Keratinocyte (primary cell): ENCODE measurements around the gene LSM5. TPM values are rescaled to one million over a fixed set of nuclear protein-coding genes. Genes with fewer than 3 reads are reported as not detected.

ENCODE experiments used
- DNase-seq: peaks from one replicate; pipeline ENCODE4 v3.0.0-alpha.2; 2011; ENCODE audit warnings: low read depth, missing footprints, low spot score
- FAIRE-seq: peaks from 2 replicates; lab custom pipeline; 2011; peaks lifted over from hg19 to GRCh38; lab: Jason Lieb, UNC
- H2AFZ ChIP-seq: 2 replicates; pipeline ENCODE4 v1.6.0; 2012; ENCODE audit warnings: low read length, control low read depth, inconsistent platforms; ENCODE audit not compliant: control insufficient read depth
- H3K27ac ChIP-seq: 2 replicates; pipeline ENCODE4 v1.5.1; 2011; ENCODE audit warnings: low read length; ENCODE audit not compliant: control insufficient read depth, insufficient read depth
- H3K27me3 ChIP-seq: 3 replicates; pipeline ENCODE4 v1.6.0; 2011; ENCODE audit warnings: low read length; ENCODE audit not compliant: control insufficient read depth, insufficient read depth; ENCODE audit errors: extremely low read depth
- H3K36me3 ChIP-seq, 2 experiments: 2 replicates in 1 of 2; 3 replicates in 1 of 2; pipeline ENCODE4 v1.5.1; 2011; ENCODE audit warnings: low read length in 2 of 2, mild to moderate bottlenecking in 1 of 2; ENCODE audit not compliant: control insufficient read depth in 2 of 2, insufficient read depth in 2 of 2; ENCODE audit errors: extremely low read depth in 1 of 2
- H3K4me1 ChIP-seq: 3 replicates; pipeline ENCODE4 v1.5.1; 2011; ENCODE audit warnings: low read length; ENCODE audit not compliant: control insufficient read depth, insufficient read depth; ENCODE audit errors: extremely low read depth
- H3K4me2 ChIP-seq: 3 replicates; pipeline ENCODE4 v1.6.0; 2011; ENCODE audit warnings: low read depth, low read length; ENCODE audit not compliant: control insufficient read depth, insufficient read depth; ENCODE audit errors: extremely low read depth
- H3K4me3 ChIP-seq, 3 experiments: fragments of 200-600 bp in 1 of 3; sonication (generic) in 1 of 3; 2 replicates in 2 of 3; 3 replicates in 1 of 3; pipeline ENCODE4 v1.5.1; 2011 to 2016; ENCODE audit warnings: low read length in 3 of 3, mild to moderate bottlenecking in 3 of 3, control low read depth in 2 of 3, inconsistent platforms in 1 of 3, low read depth in 1 of 3, mixed read lengths in 1 of 3, mixed run types in 1 of 3, moderate library complexity in 1 of 3; ENCODE audit not compliant: control insufficient read depth in 2 of 3, insufficient read depth in 2 of 3; ENCODE audit errors: extremely low read depth in 1 of 3
- H3K79me2 ChIP-seq: 2 replicates; pipeline ENCODE4 v1.6.0; 2012; ENCODE audit warnings: low read length; ENCODE audit not compliant: control insufficient read depth, insufficient read depth
- H3K9ac ChIP-seq: 3 replicates; pipeline ENCODE4 v1.6.0; 2011; ENCODE audit warnings: low read length; ENCODE audit not compliant: control insufficient read depth, insufficient read depth; ENCODE audit errors: extremely low read depth
- H3K9me1 ChIP-seq: 3 replicates; pipeline ENCODE4 v1.6.0; 2011; ENCODE audit warnings: low read length; ENCODE audit not compliant: control insufficient read depth, insufficient read depth; ENCODE audit errors: extremely low read depth
- H3K9me3 ChIP-seq: 2 replicates; pipeline ENCODE4 v1.5.1; 2012; ENCODE audit warnings: low read depth, low read length; ENCODE audit not compliant: control insufficient read depth
- H4K20me1 ChIP-seq: 3 replicates; pipeline ENCODE4 v1.6.0; 2011; ENCODE audit warnings: low read length; ENCODE audit not compliant: control insufficient read depth, insufficient read depth; ENCODE audit errors: extremely low read depth
- CTCF ChIP-seq, 3 experiments: IDR thresholded peaks in 1 of 3; conservative IDR thresholded peaks in 1 of 3; optimal IDR thresholded peaks in 1 of 3; 2 replicates in 2 of 3; 3 replicates in 1 of 3; pipeline versions ENCODE3 to v1.5.1; 2011; ENCODE audit warnings: low read length in 3 of 3, mild to moderate bottlenecking in 3 of 3, moderate library complexity in 2 of 3, control low read depth in 1 of 3, inconsistent platforms in 1 of 3; ENCODE audit not compliant: insufficient read depth in 2 of 3; ENCODE audit errors: extremely low read depth in 1 of 3
- EZH2 ChIP-seq: IDR thresholded peaks from one replicate; pipeline ENCODE4 v1.6.1; 2012; ENCODE audit warnings: inconsistent platforms, mild to moderate bottlenecking, low read length, moderate library complexity
- dilution Hi-C: fragments of 300-500 bp; cut with MboI; formaldehyde crosslinking; loops from one replicate; pipeline ENCODE4 v1.7.0; 2020; ENCODE audit warnings: low sequenced_read_pairs; ENCODE audit not compliant: extremely low pct_ligation_motif_present
- polyA plus RNA-seq, 5 experiments: library from polyadenylated mRNA; depleted of rRNA in 3 of 5; stranded (reverse) in 3 of 5; stranded (forward) in 1 of 5; unstranded in 1 of 5; fragments of >200 nt; gene quantifications; 1 replicate in 1 of 5; 2 replicates in 3 of 5; 3 replicates in 1 of 5; pipeline versions ENCODE4 v1.2.1 to v1.2.3, GENCODE V29; 2011 to 2012; ENCODE audit warnings: missing spikeins in 2 of 5, low read depth in 1 of 5, low replicate concordance in 1 of 5

Gene LSM5
- polyA plus RNA-seq, 1 donor (not counting 4 experiments of a cell fraction or from before 2014, with no cell fraction given): 90.2 TPM

- peaks cover 3% of the 10 kb centered on the region for H3K9me1 ChIP-seq
- no peak overlapping the region for H3K9ac ChIP-seq
- peaks cover 9% of the 10 kb centered on the region for H3K4me1 ChIP-seq
- H3K27me3 ChIP-seq: no peaks in the 10 kb centered on the region
- H3K36me3 ChIP-seq: peaks cover 2 to 3% of the 10 kb centered on the region in 2 experiments
- no peak overlapping the region for H3K4me3 ChIP-seq
- TF ChIP-seq EZH2 (no peak), CTCF (optimal IDR thresholded peaks at IDR 0.05 in 1 of 3, IDR thresholded peaks at IDR 0.05 in 1 of 3, conservative IDR thresholded peaks at IDR 0.05 in 1 of 3; ENCODE audit: extremely low read depth in 1 of 3, insufficient read depth in 2 of 3, low read length in 3 of 3) (no peak)
- no peak overlapping the region for H3K4me2 ChIP-seq
- peaks cover 6% of the 10 kb centered on the region for H4K20me1 ChIP-seq
- no peak overlapping the region for H2AFZ ChIP-seq
- H3K9me3 ChIP-seq: no peaks in the 10 kb centered on the region
- H3K27ac ChIP-seq: no peak overlapping the region
- dilution Hi-C loops: no loop called here
- DNase-seq (no peak), FAIRE-seq (no peak)
- peaks cover 38% of the 10 kb centered on the region for H3K79me2 ChIP-seq
Observed at GRCh38 chr7:32536016-32536415, 45.8 kb upstream of the LSM5 start.

GRCh38 chr7:32535162-32535702 lies 45.1 kb upstream of the LSM5 start:
- H3K36me3 ChIP-seq: peaks cover 2 to 3% of the 10 kb centered on the region in 2 experiments
- H3K27me3 ChIP-seq: no peaks in the 10 kb centered on the region
- H3K4me3 ChIP-seq: no peak overlapping the region
- H2AFZ ChIP-seq: no peak overlapping the region
- FAIRE-seq (no peak), DNase-seq (no peak)
- H3K4me2 ChIP-seq: no peak overlapping the region
- TF ChIP-seq CTCF (optimal IDR thresholded peaks at IDR 0.05 in 1 of 3, IDR thresholded peaks at IDR 0.05 in 1 of 3, conservative IDR thresholded peaks at IDR 0.05 in 1 of 3; ENCODE audit: extremely low read depth in 1 of 3, insufficient read depth in 2 of 3, low read length in 3 of 3): no peak
- no peak for TF ChIP-seq EZH2
- peaks cover 6% of the 10 kb centered on the region for H4K20me1 ChIP-seq
- peaks cover 9% of the 10 kb centered on the region for H3K4me1 ChIP-seq
- H3K9ac ChIP-seq: no peak overlapping the region
- no peaks in the 10 kb centered on the region for H3K9me3 ChIP-seq
- H3K27ac ChIP-seq: no peak overlapping the region
- dilution Hi-C loops: no loop called here
- H3K9me1 ChIP-seq: peaks cover 3% of the 10 kb centered on the region
- peaks cover 36% of the 10 kb centered on the region for H3K79me2 ChIP-seq
